SK-N-SH treated with all-trans-retinoic acid at 6 μM for 48 hours (cell line): Measurements from ENCODE around the gene CEMP1.
"Not testable (repeated sequence)": the region's sequence is repeated elsewhere in the genome, so short reads cannot be mapped to it uniquely, and the experiment has no call there.

Source experiments
- ATAC-seq: fragments of 200-7000 bp; cut with Tn5 transposase; 3 replicates; pipeline ENCODE4 v1.9.1; 2020; ENCODE audit warnings: mild to moderate bottlenecking, moderate library complexity
- ISL1 ChIP-seq: fragments of 250-450 bp; sonication (Bioruptor Pico); IDR thresholded peaks from 2 replicates; pipeline ENCODE4 v2.1.2; 2022; ENCODE audit warnings: mild to moderate bottlenecking, moderate library complexity
- SNAI2 ChIP-seq: fragments of 250-450 bp; sonication (Bioruptor Pico); IDR thresholded peaks from 2 replicates; pipeline ENCODE4 v1.5.0; 2020; ENCODE audit warnings: mild to moderate bottlenecking, moderate library complexity
- ZNF70 ChIP-seq: fragments of 450-650 bp; formaldehyde crosslinking; IDR thresholded peaks from 2 replicates; pipeline ENCODE4 v1.5.0; 2020; ENCODE audit warnings: mild to moderate bottlenecking, moderate library complexity
- TF ChIP-seq, protein P1 (sequence below): fragments of 250-450 bp; sonication (Bioruptor Pico); IDR thresholded peaks from 2 replicates; pipeline ENCODE4 v1.5.1; 2021; ENCODE audit warnings: mild to moderate bottlenecking, moderate library complexity
- TF ChIP-seq, protein P2 (sequence below): fragments of 250-450 bp; sonication (Bioruptor Pico); IDR thresholded peaks from 2 replicates; pipeline ENCODE4 v1.8.0; 2020; ENCODE audit warnings: mild to moderate bottlenecking, moderate library complexity, borderline replicate concordance

Gene CEMP1, protein sequence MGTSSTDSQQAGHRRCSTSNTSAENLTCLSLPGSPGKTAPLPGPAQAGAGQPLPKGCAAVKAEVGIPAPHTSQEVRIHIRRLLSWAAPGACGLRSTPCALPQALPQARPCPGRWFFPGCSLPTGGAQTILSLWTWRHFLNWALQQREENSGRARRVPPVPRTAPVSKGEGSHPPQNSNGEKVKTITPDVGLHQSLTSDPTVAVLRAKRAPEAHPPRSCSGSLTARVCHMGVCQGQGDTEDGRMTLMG

DNA sequence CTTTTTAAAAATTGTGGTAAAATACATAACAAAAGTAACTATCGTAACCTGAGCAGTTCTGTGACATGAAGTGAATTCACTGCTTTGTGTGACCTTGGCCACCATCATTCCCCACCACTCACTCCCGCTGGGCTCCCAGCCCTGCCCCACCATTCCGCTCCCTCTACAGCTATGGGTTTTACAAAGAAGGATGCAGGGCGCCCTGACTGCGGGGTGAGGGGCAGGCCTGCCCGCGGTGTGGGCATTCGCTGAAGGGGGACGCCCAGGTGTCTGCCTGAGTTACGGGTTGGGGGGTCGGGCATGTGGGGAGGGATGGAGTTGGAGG lies at the start of gene CEMP1:
Gene CEMP1, minus strand, starts transcription at position 38 of the 325 bp plus-strand sequence. CDS start 335 bp downstream, outside the sequence.
- TF ChIP-seq, protein P1, sequence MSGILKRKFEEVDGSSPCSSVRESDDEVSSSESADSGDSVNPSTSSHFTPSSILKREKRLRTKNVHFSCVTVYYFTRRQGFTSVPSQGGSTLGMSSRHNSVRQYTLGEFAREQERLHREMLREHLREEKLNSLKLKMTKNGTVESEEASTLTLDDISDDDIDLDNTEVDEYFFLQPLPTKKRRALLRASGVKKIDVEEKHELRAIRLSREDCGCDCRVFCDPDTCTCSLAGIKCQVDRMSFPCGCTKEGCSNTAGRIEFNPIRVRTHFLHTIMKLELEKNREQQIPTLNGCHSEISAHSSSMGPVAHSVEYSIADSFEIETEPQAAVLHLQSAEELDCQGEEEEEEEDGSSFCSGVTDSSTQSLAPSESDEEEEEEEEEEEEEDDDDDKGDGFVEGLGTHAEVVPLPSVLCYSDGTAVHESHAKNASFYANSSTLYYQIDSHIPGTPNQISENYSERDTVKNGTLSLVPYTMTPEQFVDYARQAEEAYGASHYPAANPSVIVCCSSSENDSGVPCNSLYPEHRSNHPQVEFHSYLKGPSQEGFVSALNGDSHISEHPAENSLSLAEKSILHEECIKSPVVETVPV (CRISPR knock-in tag): no peak
- TF ChIP-seq SNAI2 (CRISPR knock-in tag) (no peak), ISL1 (CRISPR knock-in tag) (no peak), ZNF70 (no peak)
- TF ChIP-seq, protein P2, sequence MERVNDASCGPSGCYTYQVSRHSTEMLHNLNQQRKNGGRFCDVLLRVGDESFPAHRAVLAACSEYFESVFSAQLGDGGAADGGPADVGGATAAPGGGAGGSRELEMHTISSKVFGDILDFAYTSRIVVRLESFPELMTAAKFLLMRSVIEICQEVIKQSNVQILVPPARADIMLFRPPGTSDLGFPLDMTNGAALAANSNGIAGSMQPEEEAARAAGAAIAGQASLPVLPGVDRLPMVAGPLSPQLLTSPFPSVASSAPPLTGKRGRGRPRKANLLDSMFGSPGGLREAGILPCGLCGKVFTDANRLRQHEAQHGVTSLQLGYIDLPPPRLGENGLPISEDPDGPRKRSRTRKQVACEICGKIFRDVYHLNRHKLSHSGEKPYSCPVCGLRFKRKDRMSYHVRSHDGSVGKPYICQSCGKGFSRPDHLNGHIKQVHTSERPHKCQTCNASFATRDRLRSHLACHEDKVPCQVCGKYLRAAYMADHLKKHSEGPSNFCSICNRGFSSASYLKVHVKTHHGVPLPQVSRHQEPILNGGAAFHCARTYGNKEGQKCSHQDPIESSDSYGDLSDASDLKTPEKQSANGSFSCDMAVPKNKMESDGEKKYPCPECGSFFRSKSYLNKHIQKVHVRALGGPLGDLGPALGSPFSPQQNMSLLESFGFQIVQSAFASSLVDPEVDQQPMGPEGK (CRISPR knock-in tag): no peak

DNA sequence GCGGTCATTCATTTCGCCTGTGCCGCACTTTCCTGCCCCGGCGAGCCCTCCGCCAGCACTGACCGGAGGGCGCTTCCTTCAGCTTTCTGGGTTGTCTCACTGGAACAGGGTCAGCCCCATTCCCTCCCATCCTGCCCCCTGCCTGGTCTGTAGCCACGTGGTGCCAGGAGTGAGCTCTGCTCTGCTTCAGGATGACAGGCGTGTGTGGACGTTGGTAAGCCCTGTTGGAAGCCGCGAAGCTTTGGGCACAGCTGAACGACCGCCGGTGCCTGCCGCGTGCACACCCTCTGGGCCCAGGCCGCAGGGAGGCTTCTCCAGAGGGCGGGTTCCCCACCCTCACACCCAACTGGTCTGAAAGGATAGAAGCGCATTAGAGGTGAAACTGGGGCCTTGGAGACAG lies 49.6 kb upstream of the CEMP1 start:
- ATAC-seq: not testable (repeated sequence)

More for the DNA sequence above, at the start of gene CEMP1:
- ATAC-seq: peak; percentile 11

DNA sequence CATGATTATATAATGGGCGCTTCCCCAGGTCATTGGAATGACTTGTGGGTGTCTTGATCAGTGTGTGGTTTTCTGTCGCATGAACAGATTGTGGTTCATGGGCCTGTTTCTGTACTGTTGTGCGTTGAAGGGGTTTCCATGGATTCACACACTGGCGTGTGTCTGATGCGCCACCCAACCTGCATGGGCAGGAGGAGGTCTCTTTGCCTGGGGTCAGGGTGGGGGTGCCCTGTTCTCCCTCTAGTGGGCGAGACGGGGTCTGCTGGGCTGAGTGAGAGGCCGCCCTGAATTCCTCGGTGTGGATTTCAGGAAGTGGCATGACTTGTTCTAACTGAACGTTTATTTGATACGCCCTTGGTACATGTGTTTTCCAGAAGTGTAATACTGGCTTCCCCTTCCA lies 48.9 kb upstream of the CEMP1 start:
- peak; percentile 77 for ATAC-seq

DNA sequence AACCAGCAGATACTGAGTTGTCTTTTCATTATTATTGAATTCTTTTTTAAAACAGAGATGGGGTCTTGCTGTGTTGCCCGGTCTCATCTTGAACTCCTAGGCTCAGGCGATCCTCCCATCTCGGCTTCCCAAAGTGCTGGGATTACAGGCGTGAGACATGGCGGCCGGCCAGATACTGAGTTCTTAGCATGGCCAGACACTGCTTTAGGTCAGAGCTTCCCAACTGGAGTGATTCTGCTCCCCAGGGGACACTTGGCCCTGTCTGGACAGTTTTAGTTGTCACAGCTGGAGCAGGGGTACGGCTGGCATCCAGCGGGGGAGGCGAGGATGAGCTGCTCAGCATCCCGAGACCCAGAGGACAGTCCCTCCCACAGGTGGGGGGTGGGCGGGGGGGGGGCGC lies 47.7 kb upstream of the CEMP1 start:
- ATAC-seq: not testable (repeated sequence)

- not testable (repeated sequence) for ATAC-seq
Observed at GRCh38 chr16:2577044-2577443, 45.8 kb upstream of the CEMP1 start.

- ATAC-seq: not testable (repeated sequence)
Observed at GRCh38 chr16:2575839-2576238, 44.6 kb upstream of the CEMP1 start.

GRCh38 chr16:2572704-2573103 lies 41.5 kb upstream of the CEMP1 start:
- not testable (repeated sequence) for ATAC-seq

DNA sequence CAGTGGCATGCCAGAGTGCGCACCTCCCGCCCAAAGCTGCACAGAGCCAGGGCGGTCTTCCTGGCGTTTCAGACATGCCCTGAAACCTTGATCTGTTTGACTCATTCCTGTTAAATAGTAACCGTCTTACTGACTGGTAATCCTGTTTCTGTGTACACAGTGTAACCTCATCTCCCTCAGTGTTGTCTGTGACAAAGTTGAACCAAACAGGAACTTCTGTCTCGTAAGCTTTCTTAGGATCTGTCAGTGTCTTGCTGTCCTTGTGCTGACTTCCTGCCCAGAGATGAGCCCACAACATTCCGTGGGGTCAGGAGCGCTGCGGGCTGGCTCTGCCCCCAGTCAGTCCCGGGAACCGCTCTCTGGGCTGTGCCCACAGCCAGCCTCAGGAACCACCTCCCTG lies 37.4 kb upstream of the CEMP1 start:
- not testable (repeated sequence) for ATAC-seq

GRCh38 chr16:2567506-2567905 lies 36.3 kb upstream of the CEMP1 start:
- ATAC-seq: not testable (repeated sequence)

GRCh38 chr16:2560798-2561133 lies 29.6 kb upstream of the CEMP1 start:
- peak; percentile 99 for ATAC-seq

DNA sequence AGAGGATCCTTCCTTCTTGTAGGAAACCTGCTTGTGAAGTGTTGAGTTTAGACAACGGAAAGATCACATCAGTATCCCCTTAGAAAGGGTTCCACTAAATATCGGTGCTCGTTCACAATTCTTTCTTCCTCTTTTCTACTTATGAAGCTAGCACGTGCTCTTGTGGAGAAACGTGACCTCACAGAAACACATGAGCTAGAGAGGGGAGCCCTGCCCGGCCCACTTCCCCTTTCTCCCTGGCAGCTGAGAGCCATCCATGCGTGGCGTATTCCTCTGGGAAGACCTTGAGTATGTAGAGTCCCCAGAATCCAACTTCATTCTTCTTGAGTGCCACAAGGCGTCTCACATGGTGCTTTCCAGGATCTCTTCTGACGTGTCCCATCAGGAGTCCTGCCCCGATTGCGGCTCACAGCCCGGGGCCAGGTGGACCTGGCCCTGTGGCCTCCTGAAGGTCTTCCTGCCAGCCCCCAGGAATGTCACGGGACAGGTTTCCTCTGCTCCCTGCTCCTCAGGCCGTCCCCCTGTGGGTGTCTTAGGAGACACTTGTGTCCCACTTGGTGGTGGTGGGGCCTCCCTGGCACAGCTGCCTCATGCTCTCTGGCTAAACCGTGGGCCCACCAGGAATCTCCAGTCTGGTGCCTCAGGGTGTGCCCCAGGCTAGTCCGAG lies 29.1 kb upstream of the CEMP1 start:
- ATAC-seq: peak; percentile 5; the same call in 2 of the 3 replicates

- not testable (repeated sequence) for ATAC-seq
Observed at GRCh38 chr16:2557150-2557549, 25.9 kb upstream of the CEMP1 start.

DNA sequence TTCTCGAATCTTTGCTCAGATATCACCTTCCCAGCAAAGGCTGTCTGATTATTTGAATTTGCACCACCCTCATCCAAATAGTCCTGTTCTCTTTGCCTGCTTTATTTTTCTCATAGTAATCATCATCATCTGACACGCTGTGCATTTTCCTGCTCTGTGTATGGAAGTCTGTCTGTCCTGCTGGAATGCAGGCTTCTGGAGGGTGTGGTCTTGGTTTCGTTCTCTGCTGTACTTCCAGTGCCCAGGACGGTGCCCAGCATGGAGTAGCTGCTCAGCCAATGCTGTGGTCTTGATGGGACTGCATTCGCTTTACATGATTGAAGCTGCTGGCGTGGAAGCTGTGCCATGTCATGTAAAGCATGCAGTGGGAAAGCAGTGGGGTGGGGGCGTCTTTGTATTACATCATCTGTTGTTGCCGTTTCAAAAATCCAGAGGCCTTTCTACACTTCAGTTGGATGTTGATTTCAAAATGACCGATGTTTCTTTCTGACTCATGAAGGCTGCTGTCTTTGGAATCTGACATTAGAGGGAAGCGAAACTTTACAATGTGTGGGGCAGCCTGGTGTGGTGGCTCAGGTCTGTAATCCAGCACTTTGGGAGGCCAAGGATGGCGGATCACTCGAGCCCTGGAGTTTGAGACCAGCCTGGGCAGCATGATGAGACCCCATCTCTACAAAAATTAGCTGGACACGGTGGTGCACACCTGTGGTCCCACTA lies 23.7 kb upstream of the CEMP1 start:
- ATAC-seq: not testable (repeated sequence)

DNA sequence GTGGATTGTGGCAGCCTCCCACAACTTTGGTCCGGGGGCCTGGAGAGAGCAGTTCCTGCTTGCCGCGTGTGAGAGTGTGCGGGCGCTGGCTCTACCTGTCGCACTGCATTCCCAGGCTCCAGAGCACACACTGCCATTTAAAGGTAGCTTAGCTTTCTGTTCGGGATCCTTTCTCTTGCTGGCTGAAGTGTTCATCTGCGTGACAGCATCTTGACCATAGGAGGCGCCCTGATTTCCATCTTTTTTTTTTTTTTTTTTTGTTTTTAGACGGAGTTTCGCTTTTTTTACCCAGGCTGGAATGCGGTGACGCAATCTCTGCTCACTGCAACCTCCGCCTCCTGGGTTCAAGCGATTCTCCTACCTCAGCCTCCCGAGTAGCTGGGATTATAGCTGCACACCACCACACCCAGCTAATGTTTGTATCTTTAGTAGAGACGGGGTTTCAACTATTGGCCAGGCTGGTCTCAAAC lies 20.2 kb upstream of the CEMP1 start:
- not testable (repeated sequence) for ATAC-seq

DNA sequence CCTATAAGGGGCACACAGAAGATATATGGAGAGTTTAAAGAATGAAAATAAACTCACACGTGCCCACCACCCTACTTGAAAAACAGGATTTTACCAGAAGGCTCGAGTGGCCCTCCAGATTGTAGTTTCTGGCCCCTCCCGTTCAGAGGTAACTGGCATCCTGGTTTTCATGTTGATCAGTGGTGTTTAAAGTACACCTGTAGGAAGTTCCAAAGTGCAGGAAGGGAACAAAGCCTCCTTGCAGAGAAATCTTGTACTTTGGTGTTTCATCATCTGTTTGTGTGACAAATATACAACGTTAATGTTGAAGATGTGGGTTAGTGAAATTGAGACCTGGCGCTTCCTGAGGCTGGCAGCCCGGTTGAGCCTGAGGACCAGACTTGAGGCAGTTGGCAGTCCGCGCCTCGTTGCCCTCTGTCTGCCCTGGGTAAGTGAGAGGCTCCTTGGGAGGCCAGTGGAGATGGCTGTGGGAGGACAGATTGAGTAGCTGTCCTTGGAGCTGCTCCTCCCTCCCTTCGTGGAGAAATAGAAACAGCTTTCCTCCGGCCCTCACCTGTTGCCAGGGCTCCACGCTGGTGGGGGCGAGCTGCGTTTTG lies 19.2 kb upstream of the CEMP1 start:
- ATAC-seq: not testable (repeated sequence)

GRCh38 chr16:2543771-2544170 lies 12.6 kb upstream of the CEMP1 start:
- ATAC-seq: not testable (repeated sequence)

DNA sequence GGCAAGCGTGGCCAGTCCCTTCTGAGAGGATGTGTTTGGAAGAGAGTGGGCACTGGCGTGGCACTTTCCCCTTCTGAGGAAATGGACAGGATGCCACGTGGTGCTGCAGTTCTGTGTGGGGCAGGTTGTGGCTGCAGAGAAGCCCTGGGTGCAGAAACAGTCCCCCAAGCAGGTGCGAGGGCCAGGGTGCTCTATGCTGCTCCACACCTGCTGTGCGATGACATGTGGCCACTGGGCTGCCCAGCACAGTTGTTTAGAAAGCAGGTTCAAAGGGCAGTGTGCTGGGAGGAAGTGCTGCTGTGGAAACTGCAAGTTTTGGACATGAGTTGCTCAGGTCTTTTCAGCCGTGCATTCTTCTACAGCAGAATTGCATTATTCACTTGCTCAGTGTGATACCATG lies 10.2 kb upstream of the CEMP1 start:
- ATAC-seq: not testable (repeated sequence)

DNA sequence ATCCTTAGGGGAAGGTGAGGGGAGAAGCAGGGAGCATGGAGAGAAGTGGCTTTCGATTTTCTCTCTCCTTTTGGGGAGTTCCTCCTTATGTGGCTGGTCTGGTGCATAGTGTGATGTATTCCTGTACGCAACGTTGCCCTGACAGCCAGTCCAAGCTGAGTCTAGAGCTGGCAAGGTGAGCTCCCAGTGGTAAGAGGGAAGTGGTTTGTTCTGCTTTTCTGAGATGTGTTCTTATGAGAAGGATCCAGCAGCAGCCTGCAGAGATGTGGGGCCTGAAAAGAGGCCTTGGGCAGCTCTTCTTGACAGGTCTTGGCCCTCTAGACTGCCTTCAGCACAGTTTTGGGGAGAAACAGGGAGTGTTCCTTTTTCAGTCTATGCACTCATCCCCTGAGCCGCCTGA lies 9.7 kb upstream of the CEMP1 start:
- ATAC-seq: not testable (repeated sequence)
